ENCODE data around the gene UNC5B.

UNC5B gene

GRCh38 chr10:71316786-71317160 is 104.4 kb downstream of the UNC5B start:
- in situ Hi-C loops (cut with MboI; ENCODE audit: low pct_unique_long_range_greater_than_20kb, low sequenced_read_pairs): no loop called here
- DNase-seq: peak; percentile 14

GRCh38 chr10:71317739-71318138 is 105.4 kb downstream of the UNC5B start:
- DNase-seq: no peak
- in situ Hi-C loops (cut with MboI; ENCODE audit: low pct_unique_long_range_greater_than_20kb, low sequenced_read_pairs): no loop called here

GRCh38 chr10:71319042-71319799 is 106.9 kb downstream of the UNC5B start, which contains the start of gene SLC29A3:
Gene SLC29A3 (plus strand): TSS chr10:71319259. CDS start chr10:71319310, 51 bp downstream.
- in situ Hi-C loops (cut with MboI; ENCODE audit: low pct_unique_long_range_greater_than_20kb, low sequenced_read_pairs): no loop called here
- DNase-seq: peak; percentile 80

- in situ Hi-C loops (cut with MboI; ENCODE audit: low pct_unique_long_range_greater_than_20kb, low sequenced_read_pairs): loop anchor here (10.0 kb wide), 1 partner anchor 55 kb away; no protein-coding TSS in a partner anchor
- DNase-seq: no peak
Observed at GRCh38 chr10:71319800-71320392, 107.5 kb downstream of the UNC5B start.

GRCh38 chr10:71320592-71320991 is 108.2 kb downstream of the UNC5B start:
- no peak for DNase-seq
- in situ Hi-C loops (cut with MboI; ENCODE audit: low pct_unique_long_range_greater_than_20kb, low sequenced_read_pairs): loop anchor here (10.0 kb wide), 1 partner anchor 54 kb away; no protein-coding TSS in a partner anchor

- in situ Hi-C loops (cut with MboI; ENCODE audit: low pct_unique_long_range_greater_than_20kb, low sequenced_read_pairs): loop anchor here (10.0 kb wide), 1 partner anchor 53 kb away; no protein-coding TSS in a partner anchor
- no peak for DNase-seq
Observed at GRCh38 chr10:71321386-71321785, 109.0 kb downstream of the UNC5B start.

- in situ Hi-C loops (cut with MboI; ENCODE audit: low pct_unique_long_range_greater_than_20kb, low sequenced_read_pairs): loop anchor here (10.0 kb wide), 1 partner anchor 51 kb away; no protein-coding TSS in a partner anchor
- no peak for DNase-seq
Observed at GRCh38 chr10:71323407-71323806, 111.0 kb downstream of the UNC5B start.

GRCh38 chr10:71324743-71325142 is 112.4 kb downstream of the UNC5B start:
- no peak for DNase-seq
- in situ Hi-C loops (cut with MboI; ENCODE audit: low pct_unique_long_range_greater_than_20kb, low sequenced_read_pairs): loop anchor here (10.0 to 25.0 kb wide), 2 partner anchors 50 to 1013 kb away; no protein-coding TSS in a partner anchor

GRCh38 chr10:71325267-71325666 is 112.9 kb downstream of the UNC5B start:
- DNase-seq: no peak
- in situ Hi-C loops (cut with MboI; ENCODE audit: low pct_unique_long_range_greater_than_20kb, low sequenced_read_pairs): loop anchor here (10.0 to 25.0 kb wide), 2 partner anchors 50 to 1012 kb away; no protein-coding TSS in a partner anchor

GRCh38 chr10:71326464-71326881 is 114.1 kb downstream of the UNC5B start:
- DNase-seq: no peak
- in situ Hi-C loops (cut with MboI; ENCODE audit: low pct_unique_long_range_greater_than_20kb, low sequenced_read_pairs): loop anchor here (10.0 to 25.0 kb wide), 2 partner anchors 48 to 1011 kb away; no protein-coding TSS in a partner anchor

- in situ Hi-C loops (cut with MboI; ENCODE audit: low pct_unique_long_range_greater_than_20kb, low sequenced_read_pairs): loop anchor here (25.0 kb wide), 1 partner anchor 1006 kb away; no protein-coding TSS in a partner anchor
- DNase-seq: no peak
Observed at GRCh38 chr10:71330789-71331404, 118.5 kb downstream of the UNC5B start.

- in situ Hi-C loops (cut with MboI; ENCODE audit: low pct_unique_long_range_greater_than_20kb, low sequenced_read_pairs): loop anchor here (25.0 kb wide), 1 partner anchor 1006 kb away; no protein-coding TSS in a partner anchor
- DNase-seq: no peak
Observed at GRCh38 chr10:71331736-71332135, 119.4 kb downstream of the UNC5B start.

GRCh38 chr10:71332466-71332865 is 120.1 kb downstream of the UNC5B start:
- no peak for DNase-seq
- in situ Hi-C loops (cut with MboI; ENCODE audit: low pct_unique_long_range_greater_than_20kb, low sequenced_read_pairs): loop anchor here (25.0 kb wide), 1 partner anchor 1005 kb away; no protein-coding TSS in a partner anchor

- peak; percentile 80 for DNase-seq
- in situ Hi-C loops (cut with MboI; ENCODE audit: low pct_unique_long_range_greater_than_20kb, low sequenced_read_pairs): loop anchor here (25.0 kb wide), 1 partner anchor 1004 kb away; no protein-coding TSS in a partner anchor
Observed at GRCh38 chr10:71333129-71333887, 120.9 kb downstream of the UNC5B start.

GRCh38 chr10:71334221-71334791 is 121.9 kb downstream of the UNC5B start:
- no peak for DNase-seq
- in situ Hi-C loops (cut with MboI; ENCODE audit: low pct_unique_long_range_greater_than_20kb, low sequenced_read_pairs): loop anchor here (25.0 kb wide), 1 partner anchor 1003 kb away; no protein-coding TSS in a partner anchor

GRCh38 chr10:71335173-71335708 is 122.9 kb downstream of the UNC5B start:
- in situ Hi-C loops (cut with MboI; ENCODE audit: low pct_unique_long_range_greater_than_20kb, low sequenced_read_pairs): loop anchor here (25.0 kb wide), 1 partner anchor 1002 kb away; no protein-coding TSS in a partner anchor
- no peak for DNase-seq

GRCh38 chr10:71336632-71337031 is 124.3 kb downstream of the UNC5B start:
- no peak for DNase-seq
- in situ Hi-C loops (cut with MboI; ENCODE audit: low pct_unique_long_range_greater_than_20kb, low sequenced_read_pairs): loop anchor here (25.0 kb wide), 1 partner anchor 1001 kb away; no protein-coding TSS in a partner anchor

- in situ Hi-C loops (cut with MboI; ENCODE audit: low pct_unique_long_range_greater_than_20kb, low sequenced_read_pairs): loop anchor here (25.0 kb wide), 1 partner anchor 1000 kb away; no protein-coding TSS in a partner anchor
- DNase-seq: no peak
Observed at GRCh38 chr10:71337219-71337701, 124.9 kb downstream of the UNC5B start.

All from KBM-7 (cell line).